ENCODE data around the gene SDE2. TPM values are rescaled to one million over a fixed set of nuclear protein-coding genes. Genes with fewer than 3 reads are reported as not detected.

The SDE2 gene
- total RNA-seq, 1 experiment from 2014 or later = 18.3 TPM

DNA sequence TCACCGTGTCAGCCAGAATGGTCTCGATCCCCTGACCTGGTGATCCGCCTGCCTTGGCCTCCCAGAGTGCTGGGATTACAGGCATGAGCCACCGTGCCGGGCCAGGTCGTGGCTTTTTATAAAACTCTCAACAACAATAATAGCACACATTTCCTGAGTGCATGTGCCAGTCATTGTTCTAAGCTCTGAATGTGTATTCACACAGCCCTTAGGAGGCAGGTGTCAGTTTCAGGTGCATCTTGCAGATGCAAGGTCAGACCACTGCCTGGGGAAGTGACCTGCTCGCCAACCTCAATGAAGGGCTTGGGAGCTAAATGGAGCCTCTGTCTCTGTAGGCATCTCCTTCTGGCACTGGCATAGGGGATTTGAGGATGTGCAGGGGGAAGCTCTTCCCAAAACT, 56.6 kb downstream of the SDE2 start:
- DNase-seq (ENCODE audit: low read depth, low spot score) (no peak), ATAC-seq (no peak)
- TF ChIP-seq SIN3A (IDR thresholded peaks at IDR 0.05; ENCODE audit: borderline replicate concordance, insufficient read depth, low read depth, low read length) (no peak), CTCF (IDR thresholded peaks at IDR 0.05) (no peak), TCF7L2 (IDR thresholded peaks at IDR 0.05; ENCODE audit: low read depth, low read length) (no peak), REST (IDR thresholded peaks at IDR 0.05; ENCODE audit: insufficient read depth in 1 of 2, low read depth in 2 of 2, low read length in 1 of 2) (no peak), POLR2AphosphoS5 (IDR thresholded peaks at IDR 0.05; ENCODE audit: low read depth, low read length) (no peak)
- no peaks in the 10 kb centered on the region for H3K27me3 ChIP-seq (ENCODE audit: control insufficient read depth, insufficient read depth, low read length)
- intact Hi-C loops (cut with micrococcal nuclease; ENCODE audit: unreplicated experiment) (no loop called here), in situ Hi-C loops (cut with HindIII; ENCODE audit: low pct_unique_long_range_greater_than_20kb, low sequenced_read_pairs) (no loop called here)
- no peak overlapping the region for H3K27ac ChIP-seq (ENCODE audit: low read length)
- no peaks in the 10 kb centered on the region for H3K4me1 ChIP-seq (ENCODE audit: control insufficient read depth, insufficient read depth, low read length)
- H3K9me3 ChIP-seq (ENCODE audit: control insufficient read depth, insufficient read depth, low read depth, low read length) = no peaks in the 10 kb centered on the region
- CTCF ChIA-PET = interaction anchor here (0.6 kb wide), 1 partner anchor 10 kb away, joined by 8 read pairs; no protein-coding TSS in a partner anchor
- H3K4me3 ChIP-seq (ENCODE audit: low read depth in 2 of 2, low read length in 2 of 2) = no peak overlapping the region
- BruUV-seq (replicated peaks) = no TSS peak
- no peaks in the 10 kb centered on the region for H3K36me3 ChIP-seq (ENCODE audit: control insufficient read depth, insufficient read depth, low read length)
- POLR2A ChIA-PET = no interaction called here

DNA sequence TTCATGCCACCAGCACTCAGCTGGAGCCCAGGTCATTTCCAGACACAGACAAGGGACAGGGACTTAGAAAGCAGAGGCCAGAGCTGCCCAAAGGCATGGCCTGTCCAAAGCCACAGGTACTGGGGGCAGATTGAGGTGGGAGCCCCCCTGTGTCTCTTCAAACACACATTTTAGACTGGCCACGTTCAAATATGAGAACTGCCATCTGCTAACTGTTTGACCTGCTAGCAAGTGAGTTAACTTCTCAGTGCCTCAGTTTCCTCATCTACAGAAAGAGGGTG, 57.3 kb downstream of the SDE2 start:
- Histone ChIP-seq H3K27ac (ENCODE audit: low read length) (no peak overlapping the region), H3K9me3 (ENCODE audit: control insufficient read depth, insufficient read depth, low read depth, low read length) (no peaks in the 10 kb centered on the region), H3K4me3 (ENCODE audit: low read depth in 2 of 2, low read length in 2 of 2) (no peak overlapping the region), H3K27me3 (ENCODE audit: control insufficient read depth, insufficient read depth, low read length) (no peaks in the 10 kb centered on the region), H3K4me1 (ENCODE audit: control insufficient read depth, insufficient read depth, low read length) (no peaks in the 10 kb centered on the region), H3K36me3 (ENCODE audit: control insufficient read depth, insufficient read depth, low read length) (no peaks in the 10 kb centered on the region)
- in situ Hi-C loops (cut with HindIII; ENCODE audit: low pct_unique_long_range_greater_than_20kb, low sequenced_read_pairs) = no loop called here
- DNase-seq (ENCODE audit: low read depth, low spot score) = no peak
- BruUV-seq (replicated peaks) = no TSS peak
- intact Hi-C loops (cut with micrococcal nuclease; ENCODE audit: unreplicated experiment) = no loop called here
- ChIA-PET CTCF (no interaction called here), POLR2A (no interaction called here)
- no peak for TF ChIP-seq SIN3A (IDR thresholded peaks at IDR 0.05; ENCODE audit: borderline replicate concordance, insufficient read depth, low read depth, low read length)
- no peak for TF ChIP-seq REST (IDR thresholded peaks at IDR 0.05; ENCODE audit: insufficient read depth in 1 of 2, low read depth in 2 of 2, low read length in 1 of 2)
- TF ChIP-seq POLR2AphosphoS5 (IDR thresholded peaks at IDR 0.05; ENCODE audit: low read depth, low read length) = no peak
- no peak for TF ChIP-seq CTCF (IDR thresholded peaks at IDR 0.05)
- no peak for TF ChIP-seq TCF7L2 (IDR thresholded peaks at IDR 0.05; ENCODE audit: low read depth, low read length)
- no peak for ATAC-seq
